ENCODE results near the gene ILKAP.

- no peak for TF ChIP-seq CTCF (IDR thresholded peaks at IDR 0.05; ENCODE audit: low read length)
- no peak for TF ChIP-seq EZH2 (optimal IDR thresholded peaks at IDR 0.05; ENCODE audit: low read depth, low read length)
Observed at GRCh38 chr2:238239863-238240756, 36.6 kb upstream of the ILKAP start, which contains the start of gene HES6.

Data from MM.1S (cell line).